Calu3 (cell line): ENCODE results near the gene SPDYC. TPM values are rescaled to one million over a fixed set of nuclear protein-coding genes. Genes with fewer than 3 reads are reported as not detected.

ENCODE experiments used
- BruUV-seq: library from RNA; stranded (reverse); fragments of 400-500 nt; replicated peaks from 2 replicates; lab custom pipeline; 2021; lab: Mats Ljungman, UMichigan
- CTCF ChIA-PET: fragments of 300-600 bp; sonication (Branson Sonifier 250); formaldehyde crosslinking; loops from one replicate; lab custom pipeline; 2022; ENCODE audit warnings: antibody characterized with exemption; lab: Charles Lee
- DNase-seq: peaks from one replicate; pipeline ENCODE4 v3.0.0; 2022
- H3K27ac Mint-ChIP-seq: one replicate; pipeline ENCODE4 v1.8.0; 2022; ENCODE audit warnings: mixed read lengths; ENCODE audit not compliant: unreplicated experiment
- H3K27me3 Mint-ChIP-seq: one replicate; pipeline ENCODE4 v1.8.0; 2022; ENCODE audit warnings: mixed read lengths; ENCODE audit not compliant: unreplicated experiment
- H3K36me3 Mint-ChIP-seq: one replicate; pipeline ENCODE4 v1.8.0; 2022; ENCODE audit warnings: mild to moderate bottlenecking, moderate library complexity, mixed read lengths; ENCODE audit not compliant: insufficient read depth, unreplicated experiment
- H3K4me1 Mint-ChIP-seq: one replicate; pipeline ENCODE4 v1.8.0; 2022; ENCODE audit warnings: mild to moderate bottlenecking, low read depth, mixed read lengths; ENCODE audit not compliant: unreplicated experiment
- H3K4me3 Mint-ChIP-seq: one replicate; pipeline ENCODE4 v1.8.0; 2022; ENCODE audit warnings: mild to moderate bottlenecking, low read depth, moderate library complexity, mixed read lengths; ENCODE audit not compliant: unreplicated experiment
- H3K9me3 Mint-ChIP-seq: one replicate; pipeline ENCODE4 v1.8.0; 2022; ENCODE audit warnings: low read depth, mixed read lengths; ENCODE audit not compliant: unreplicated experiment
- CTCF ChIP-seq: fragments of 200-600 bp; IDR thresholded peaks from one replicate; pipeline ENCODE4 v1.8.0; 2022; ENCODE audit warnings: antibody characterized with exemption; ENCODE audit not compliant: unreplicated experiment
- intact Hi-C: fragments of 100-400 bp; cut with micrococcal nuclease; formaldehyde crosslinking; loops from one replicate; pipeline ENCODE4 v1.10.0; 2022; ENCODE audit not compliant: unreplicated experiment
- microRNA-seq: library from miRNA; unstranded; fragments of <30 nt; microRNA quantifications from one replicate; pipeline ENCODE4 v1.2.0, GENCODE V29; 2022
- total RNA-seq: library from RNA; stranded (reverse); gene quantifications from 2 replicates; pipeline ENCODE4 v1.2.3, GENCODE V29; 2022

Gene SPDYC
- total RNA-seq, 1 experiment from 2014 or later: not detected

GRCh38 chr11:65221026-65221425, 51.0 kb downstream of the SPDYC start:
- Mint-ChIP-seq H3K4me3 (no peak overlapping the region), H3K4me1 (no peaks in the 10 kb centered on the region), H3K27me3 (no peaks in the 10 kb centered on the region), H3K27ac (no peak overlapping the region), H3K36me3 (peaks cover 26% of the 10 kb centered on the region), H3K9me3 (no peaks in the 10 kb centered on the region)
- no peak for TF ChIP-seq CTCF
- DNase-seq: no peak
- CTCF ChIA-PET: no interaction called here
- no TSS peak for BruUV-seq
- intact Hi-C loops: no loop called here

Small RNAs within 50 kb of the gene (microRNA-seq; reads per million reads assigned to microRNA genes)
- 2.1 reads per million for gene MIR6751

Other genes with a start within 250 kb of the SPDYC start
- gene PPP2R5B, start 245.5 kb upstream of the SPDYC start, total RNA-seq: 9.9 and 12.2 TPM in 2 replicates
- gene GPHA2, start 234.3 kb upstream of the SPDYC start, total RNA-seq: not detected in 2 replicates
- gene MAJIN, start 198.1 kb upstream of the SPDYC start, total RNA-seq: 0.56 TPM in 1 of 2 replicates, not detected in the other
- 4.5 and 11.3 TPM in 2 replicates for gene BATF2, start 173.3 kb upstream of the SPDYC start, total RNA-seq
- gene ARL2, start 156.1 kb upstream of the SPDYC start, total RNA-seq: 62.6 and 63.7 TPM in 2 replicates
- gene SNX15, start 142.8 kb upstream of the SPDYC start, total RNA-seq: 22.1 and 25.7 TPM in 2 replicates
- gene SAC3D1, start 129.0 kb upstream of the SPDYC start, total RNA-seq: 12.9 and 17.6 TPM in 2 replicates
- not detected in 2 replicates for gene NAALADL1, start 111.7 kb upstream of the SPDYC start, total RNA-seq
- 53.4 and 55.4 TPM in 2 replicates for gene CDCA5, start 86.2 kb upstream of the SPDYC start, total RNA-seq
- 47.6 and 48.0 TPM in 2 replicates for gene ZFPL1, start 86.0 kb upstream of the SPDYC start, total RNA-seq
- 64.4 and 78.1 TPM in 2 replicates for gene VPS51, start 74.0 kb upstream of the SPDYC start, total RNA-seq
- gene TM7SF2, start 58.4 kb upstream of the SPDYC start, total RNA-seq: 41.2 and 42.8 TPM in 2 replicates
- gene ZNHIT2, start 52.5 kb upstream of the SPDYC start, total RNA-seq: 13.2 and 17.2 TPM in 2 replicates
- gene FAU, start 48.1 kb upstream of the SPDYC start, total RNA-seq: 650 and 668 TPM in 2 replicates
- gene MRPL49, start 47.9 kb upstream of the SPDYC start, total RNA-seq: 84.1 and 97.9 TPM in 2 replicates
- 68.5 and 76.7 TPM in 2 replicates for gene SYVN1, start 35.7 kb upstream of the SPDYC start, total RNA-seq
- 288 and 314 TPM in 2 replicates for gene CAPN1, start 11.7 kb downstream of the SPDYC start, total RNA-seq
- 34.4 and 40.4 TPM in 2 replicates for gene POLA2, start 91.7 kb downstream of the SPDYC start, total RNA-seq
- gene CDC42EP2, start 144.6 kb downstream of the SPDYC start, total RNA-seq: 35.6 and 43.2 TPM in 2 replicates
- 57.5 and 61.1 TPM in 2 replicates for gene DPF2, start 163.6 kb downstream of the SPDYC start, total RNA-seq
- gene TIGD3, start 184.5 kb downstream of the SPDYC start, total RNA-seq: 0.73 and 1.5 TPM in 2 replicates
- 2.9 and 4.0 TPM in 2 replicates for gene SLC25A45, start 212.4 kb downstream of the SPDYC start, total RNA-seq
- gene FRMD8, start 216.4 kb downstream of the SPDYC start, total RNA-seq: 40.2 and 51.9 TPM in 2 replicates